Smooth muscle cell (in vitro differentiated cells): ENCODE measurements around the gene ANKFN1. TPM values are rescaled to one million over a fixed set of nuclear protein-coding genes. Genes with fewer than 3 reads are reported as not detected.

ENCODE experiments used
- DNase-seq: peaks from one replicate; lab custom pipeline; 2025; ENCODE audit not compliant: unreplicated experiment; lab: John Stamatoyannopoulos, UW
- H2AFZ ChIP-seq: fragments of 200-600 bp; sonication (generic); 2 replicates; pipeline ENCODE4 v1.6.0; 2016; ENCODE audit warnings: antibody characterized with exemption, low read depth, mild to moderate bottlenecking
- H3F3A ChIP-seq: fragments of 200-600 bp; sonication (generic); 2 replicates; pipeline ENCODE4 v1.6.0; 2017; ENCODE audit warnings: antibody characterized with exemption, low read depth
- H3K27ac ChIP-seq: fragments of 200-600 bp; sonication (generic); 2 replicates; pipeline ENCODE4 v1.5.1; 2016; ENCODE audit warnings: low read depth, mild to moderate bottlenecking
- H3K27me3 ChIP-seq: fragments of 200-600 bp; sonication (generic); 2 replicates; pipeline ENCODE4 v1.6.1; 2016; ENCODE audit warnings: low read depth, mild to moderate bottlenecking
- H3K36me3 ChIP-seq: fragments of 200-600 bp; sonication (generic); 2 replicates; pipeline ENCODE4 v1.5.1; 2016; ENCODE audit warnings: low read depth
- H3K4me1 ChIP-seq: fragments of 200-600 bp; sonication (generic); 2 replicates; pipeline ENCODE4 v1.5.1; 2016; ENCODE audit warnings: low read depth
- H3K4me2 ChIP-seq: fragments of 200-600 bp; sonication (generic); 2 replicates; pipeline ENCODE4 v1.6.0; 2016; ENCODE audit warnings: mild to moderate bottlenecking
- H3K4me3 ChIP-seq: fragments of 200-600 bp; sonication (generic); 2 replicates; pipeline ENCODE4 v1.5.1; 2016; ENCODE audit warnings: mild to moderate bottlenecking
- H3K79me2 ChIP-seq: fragments of 200-600 bp; sonication (generic); 2 replicates; pipeline ENCODE4 v1.6.0; 2016; ENCODE audit warnings: low read depth, mild to moderate bottlenecking
- H3K9ac ChIP-seq: fragments of 200-600 bp; sonication (generic); 2 replicates; pipeline ENCODE4 v1.6.0; 2016; ENCODE audit warnings: low read depth
- H3K9me3 ChIP-seq: fragments of 200-600 bp; sonication (generic); replicated peaks from 2 replicates; pipeline ENCODE4 v1.5.1; 2016; ENCODE audit warnings: low read depth
- H4K20me1 ChIP-seq: fragments of 200-600 bp; sonication (generic); 2 replicates; pipeline ENCODE4 v1.6.0; 2016; ENCODE audit warnings: low read depth
- WGBS: methylation state at CpG from one replicate; pipeline ENCODE4 v1.1.7; 2016; ENCODE audit warnings: low lambda C conversion rate; 5-methylcytosine and 5-hydroxymethylcytosine counted together
- polyA plus RNA-seq: library from polyadenylated mRNA; unstranded; fragments of >200 nt; fragmentation: Nextera tagmentation; extraction: Ambion mirVana; gene quantifications from 2 replicates; pipeline ENCODE4 v1.2.1, GENCODE V29; 2016
- total RNA-seq: library from RNA; depleted of rRNA; stranded (reverse); fragments of >200 nt; gene quantifications from 2 replicates; pipeline ENCODE4 v1.2.3, GENCODE V29; 2014
- TF ChIP-seq, protein P1 (sequence below): fragments of 200-600 bp; sonication (generic); IDR thresholded peaks from 2 replicates; pipeline ENCODE4 v1.5.1; 2017; ENCODE audit warnings: borderline replicate concordance, mild to moderate bottlenecking, antibody characterized with exemption; ENCODE audit not compliant: insufficient read depth, poor library complexity, severe bottlenecking

ANKFN1 gene
- total and polyA plus RNA-seq, 2 experiments from 2014 or later, result 0.24 to 0.45 TPM

DNA sequence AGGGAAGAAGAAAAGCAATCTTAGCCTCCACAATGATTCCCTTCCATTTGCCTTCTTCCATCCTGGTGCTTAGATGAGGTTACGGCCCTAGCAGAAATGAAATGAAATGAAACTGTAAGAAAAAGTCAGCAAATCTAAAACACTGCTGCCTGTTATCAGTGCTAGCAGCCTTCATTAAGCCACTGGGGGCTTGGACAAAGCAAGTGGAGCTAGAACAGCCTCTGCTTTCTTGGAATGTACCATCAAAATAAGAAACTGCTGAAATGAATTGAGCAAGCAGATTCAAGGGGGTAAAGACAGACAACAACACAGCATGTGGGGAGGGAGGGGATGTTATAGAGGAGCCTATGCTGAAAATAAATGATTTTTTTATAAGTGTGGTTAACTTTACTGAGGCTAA lies 5.1 kb downstream of the ANKFN1 start:
- WGBS, result 88% methylated on average over 1 of the region's 1 CpG

DNA sequence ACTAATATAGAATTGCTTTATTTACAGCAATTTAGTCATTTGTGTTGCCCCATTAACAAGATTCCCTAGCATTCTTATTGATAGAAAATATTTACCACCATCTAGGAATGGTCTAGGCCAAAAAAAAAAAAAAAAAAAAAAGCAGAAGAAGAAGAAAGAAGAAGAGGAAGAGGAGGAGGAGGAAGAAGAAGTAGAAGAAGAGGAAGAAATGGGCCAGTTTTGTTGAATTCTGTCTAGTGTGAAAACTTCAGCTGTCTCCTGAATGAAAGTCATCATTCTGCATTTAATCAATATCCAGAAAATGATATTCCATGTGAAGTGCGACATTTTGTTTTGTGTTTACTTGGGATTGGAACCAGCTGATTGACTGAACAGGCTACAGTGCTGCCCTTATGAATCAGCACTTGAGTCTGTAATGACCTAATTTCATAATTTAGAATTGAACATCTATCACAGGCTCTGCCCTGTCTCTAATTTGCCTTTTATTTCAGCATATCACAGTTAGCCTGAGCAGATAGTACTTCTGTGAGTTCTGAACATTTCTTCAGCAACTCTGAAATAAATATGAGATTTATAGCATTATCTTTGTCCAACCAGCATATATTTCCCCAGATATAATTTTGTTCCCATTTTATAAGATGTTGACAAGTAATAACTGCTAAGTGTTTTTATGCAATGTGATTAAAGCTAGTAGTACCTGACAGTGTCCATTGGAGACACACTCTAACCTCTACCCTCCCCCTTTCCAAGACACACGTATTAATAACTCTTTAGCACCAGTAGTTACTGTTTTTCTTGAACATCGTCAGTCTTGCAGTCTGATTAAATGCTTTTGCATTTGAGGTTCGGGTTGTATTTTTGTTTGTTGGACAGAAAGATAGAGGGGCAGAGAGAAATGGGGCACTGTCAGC lies 5.9 kb downstream of the ANKFN1 start:
- Histone ChIP-seq H3K36me3 (no peaks in the 10 kb centered on the region), H2AFZ (no peak overlapping the region), H3K4me2 (no peak overlapping the region), H4K20me1 (no peaks in the 10 kb centered on the region), H3K27ac (no peak overlapping the region), H3F3A (peaks cover 2% of the 10 kb centered on the region), H3K4me3 (no peak overlapping the region), H3K27me3 (no peaks in the 10 kb centered on the region), H3K4me1 (peaks cover 17% of the 10 kb centered on the region), H3K9me3 (no peaks in the 10 kb centered on the region), H3K79me2 (no peaks in the 10 kb centered on the region), H3K9ac (no peak overlapping the region)
- TF ChIP-seq, protein P1, sequence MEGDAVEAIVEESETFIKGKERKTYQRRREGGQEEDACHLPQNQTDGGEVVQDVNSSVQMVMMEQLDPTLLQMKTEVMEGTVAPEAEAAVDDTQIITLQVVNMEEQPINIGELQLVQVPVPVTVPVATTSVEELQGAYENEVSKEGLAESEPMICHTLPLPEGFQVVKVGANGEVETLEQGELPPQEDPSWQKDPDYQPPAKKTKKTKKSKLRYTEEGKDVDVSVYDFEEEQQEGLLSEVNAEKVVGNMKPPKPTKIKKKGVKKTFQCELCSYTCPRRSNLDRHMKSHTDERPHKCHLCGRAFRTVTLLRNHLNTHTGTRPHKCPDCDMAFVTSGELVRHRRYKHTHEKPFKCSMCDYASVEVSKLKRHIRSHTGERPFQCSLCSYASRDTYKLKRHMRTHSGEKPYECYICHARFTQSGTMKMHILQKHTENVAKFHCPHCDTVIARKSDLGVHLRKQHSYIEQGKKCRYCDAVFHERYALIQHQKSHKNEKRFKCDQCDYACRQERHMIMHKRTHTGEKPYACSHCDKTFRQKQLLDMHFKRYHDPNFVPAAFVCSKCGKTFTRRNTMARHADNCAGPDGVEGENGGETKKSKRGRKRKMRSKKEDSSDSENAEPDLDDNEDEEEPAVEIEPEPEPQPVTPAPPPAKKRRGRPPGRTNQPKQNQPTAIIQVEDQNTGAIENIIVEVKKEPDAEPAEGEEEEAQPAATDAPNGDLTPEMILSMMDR, result no peak
- WGBS, result 81% methylated on average over 4 of the region's 4 CpGs
- DNase-seq, result no peak

More for the DNA sequence above, 5.1 kb downstream of the ANKFN1 start:
- DNase-seq, result no peak
- no peaks in the 10 kb centered on the region for H3K27me3 ChIP-seq
- H3K79me2 ChIP-seq, result no peaks in the 10 kb centered on the region
- H3K27ac ChIP-seq, result no peak overlapping the region
- peaks cover 25% of the 10 kb centered on the region for H3K4me1 ChIP-seq
- H3K9ac ChIP-seq, result no peak overlapping the region
- H2AFZ ChIP-seq, result no peak overlapping the region
- TF ChIP-seq, protein P1, result no peak
- peaks cover under 1% of the 10 kb centered on the region for H3F3A ChIP-seq
- H3K4me3 ChIP-seq, result no peak overlapping the region
- no peaks in the 10 kb centered on the region for H4K20me1 ChIP-seq
- no peaks in the 10 kb centered on the region for H3K9me3 ChIP-seq
- H3K36me3 ChIP-seq, result no peaks in the 10 kb centered on the region
- H3K4me2 ChIP-seq, result no peak overlapping the region

DNA sequence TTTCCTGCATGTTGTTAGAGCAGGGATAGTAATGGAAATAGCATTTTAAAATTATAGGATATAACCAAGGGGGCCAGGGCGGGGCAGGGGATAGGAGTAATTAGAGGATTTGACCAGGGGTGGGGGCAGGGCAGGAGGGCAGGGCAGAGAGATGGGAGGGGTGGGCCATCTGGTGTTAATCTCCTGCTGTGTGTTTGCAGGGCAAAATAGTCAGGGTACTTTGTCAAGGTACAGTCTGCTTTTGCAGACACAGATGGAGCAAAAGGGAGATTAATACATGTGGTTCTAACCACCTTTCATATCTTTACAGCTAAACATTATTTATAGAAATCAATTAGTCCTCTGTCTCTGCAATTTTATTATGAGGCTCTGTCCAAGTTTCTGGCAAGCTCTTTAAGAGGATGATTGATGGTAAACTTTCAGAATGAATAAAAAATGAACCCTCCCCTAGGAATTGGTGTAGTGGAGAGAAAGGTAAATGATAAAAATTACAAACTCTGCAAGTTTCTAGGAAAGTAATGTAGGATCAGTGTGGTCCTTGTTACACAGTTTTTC lies 6.6 kb downstream of the ANKFN1 start:
- H3K9ac ChIP-seq, result no peak overlapping the region

More for the DNA sequence above, 6.6 kb downstream of the ANKFN1 start:
- no peak overlapping the region for H2AFZ ChIP-seq
- H3K9me3 ChIP-seq, result no peaks in the 10 kb centered on the region
- no peak for DNase-seq
- H3K36me3 ChIP-seq, result no peaks in the 10 kb centered on the region
- H3K27me3 ChIP-seq, result no peaks in the 10 kb centered on the region
- no peak overlapping the region for H3K27ac ChIP-seq
- TF ChIP-seq, protein P1, result no peak
- no peaks in the 10 kb centered on the region for H4K20me1 ChIP-seq
- no peak overlapping the region for H3K4me2 ChIP-seq
- H3F3A ChIP-seq, result peaks cover 2% of the 10 kb centered on the region
- peaks cover 15% of the 10 kb centered on the region for H3K4me1 ChIP-seq
- 50% methylated on average over 1 of the region's 1 CpG for WGBS
- no peaks in the 10 kb centered on the region for H3K79me2 ChIP-seq
- no peak overlapping the region for H3K4me3 ChIP-seq
